Neural progenitor cell (in vitro differentiated cells): ENCODE measurements around the gene TEPSIN.

ENCODE experiments used
- CTCF ChIP-seq: fragments of 200-600 bp; sonication (generic); IDR thresholded peaks from 2 replicates; pipeline ENCODE4 v1.5.1; 2017; ENCODE audit warnings: antibody characterized with exemption, mild to moderate bottlenecking
- EZH2 ChIP-seq: fragments of 200-600 bp; sonication (generic); IDR thresholded peaks from 2 replicates; pipeline ENCODE4 v1.6.1; 2017; ENCODE audit warnings: antibody characterized with exemption, mild to moderate bottlenecking, moderate library complexity

DNA sequence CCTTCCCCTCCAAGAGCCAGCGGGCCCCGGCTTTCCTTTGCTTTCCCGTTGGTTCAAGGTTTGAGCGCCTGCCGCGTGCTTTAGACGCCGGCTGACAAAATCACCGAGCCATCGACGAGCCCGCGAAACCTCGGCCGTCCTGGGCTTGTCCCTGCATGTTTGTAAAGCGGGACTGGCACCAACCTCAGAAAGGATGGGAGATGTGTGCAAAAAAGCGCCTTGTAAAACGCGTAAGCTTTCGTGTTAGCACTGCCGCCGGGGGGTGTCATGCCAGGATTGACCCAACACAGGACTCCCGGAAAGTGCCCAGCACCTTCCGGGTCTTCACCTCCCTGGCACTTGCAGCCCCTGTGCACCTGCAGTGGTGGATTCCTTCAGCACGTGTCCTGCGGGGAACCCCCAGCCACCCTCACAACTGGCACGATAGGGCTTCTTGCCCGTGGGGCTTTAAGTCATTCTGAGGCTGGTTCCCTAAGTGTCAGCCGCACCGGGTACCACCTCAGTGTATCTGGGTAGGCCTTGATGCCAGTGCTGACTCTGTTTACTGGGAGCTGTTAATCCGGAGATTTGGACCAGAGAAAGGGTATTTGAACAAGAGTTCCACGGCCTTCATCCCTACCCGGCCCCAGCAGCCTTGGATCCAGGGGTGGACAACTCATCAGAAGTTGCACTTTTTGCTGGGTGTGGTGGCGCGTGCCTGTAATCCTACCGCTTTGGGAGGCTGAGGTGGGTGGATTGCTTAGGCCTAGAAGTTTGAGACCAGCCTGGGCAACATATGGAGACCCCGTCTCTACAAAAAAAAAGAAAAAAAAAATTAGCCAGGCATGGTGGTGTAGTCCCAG is 1.1 kb upstream of the TEPSIN start:
- TF ChIP-seq CTCF, result no peak
- no peak for TF ChIP-seq EZH2
